Measurements from ENCODE around the gene KCNJ9.

DNA sequence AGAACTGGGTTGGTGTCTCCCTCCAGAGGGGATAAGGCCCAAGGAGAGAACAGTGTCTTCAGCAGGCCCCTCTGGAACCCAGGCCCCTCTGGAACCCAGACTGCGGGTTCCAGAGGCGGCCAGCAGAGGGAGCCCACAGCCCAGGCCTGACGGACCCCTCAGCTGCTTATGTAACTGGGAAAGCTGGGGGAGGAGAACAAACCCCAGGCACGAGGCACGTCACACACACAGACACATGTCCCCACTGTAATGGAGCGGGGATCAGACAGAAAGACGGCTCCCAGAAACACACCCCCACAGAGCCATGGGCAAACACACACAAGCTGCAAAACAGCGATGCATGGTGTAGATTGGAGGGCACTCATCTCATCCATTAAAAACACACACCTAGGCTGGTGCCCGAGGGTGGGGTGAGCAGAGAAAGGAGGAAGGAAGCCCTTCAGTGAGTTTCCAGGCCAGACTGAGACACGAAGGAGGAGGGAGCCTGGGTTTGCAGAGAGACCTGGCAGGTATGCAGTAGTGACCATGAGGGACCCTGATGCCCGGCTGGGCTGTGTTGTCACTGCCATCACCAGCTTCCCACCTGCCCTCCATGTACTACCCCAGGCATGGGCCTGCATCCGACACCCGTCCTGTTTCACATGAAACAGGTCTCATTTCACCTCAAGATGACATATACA, 19.8 kb downstream of the KCNJ9 start:
- TF ChIP-seq EZH2phosphoT487 (IDR thresholded peaks at IDR 0.05; ENCODE audit: borderline replicate concordance) (no peak), CTCF (conservative IDR thresholded peaks at IDR 0.05; ENCODE audit: low read length) (peak; percentile 93)
